ENCODE measurements around the gene EWSR1. TPM values are rescaled to one million over a fixed set of nuclear protein-coding genes. Genes with fewer than 3 reads are reported as not detected.
A peak's percentile ranks its signal among the peaks of the same experiment; 100 is the strongest.

EWSR1 gene
- total RNA-seq, 1 experiment from 2014 or later = 462 TPM

DNA sequence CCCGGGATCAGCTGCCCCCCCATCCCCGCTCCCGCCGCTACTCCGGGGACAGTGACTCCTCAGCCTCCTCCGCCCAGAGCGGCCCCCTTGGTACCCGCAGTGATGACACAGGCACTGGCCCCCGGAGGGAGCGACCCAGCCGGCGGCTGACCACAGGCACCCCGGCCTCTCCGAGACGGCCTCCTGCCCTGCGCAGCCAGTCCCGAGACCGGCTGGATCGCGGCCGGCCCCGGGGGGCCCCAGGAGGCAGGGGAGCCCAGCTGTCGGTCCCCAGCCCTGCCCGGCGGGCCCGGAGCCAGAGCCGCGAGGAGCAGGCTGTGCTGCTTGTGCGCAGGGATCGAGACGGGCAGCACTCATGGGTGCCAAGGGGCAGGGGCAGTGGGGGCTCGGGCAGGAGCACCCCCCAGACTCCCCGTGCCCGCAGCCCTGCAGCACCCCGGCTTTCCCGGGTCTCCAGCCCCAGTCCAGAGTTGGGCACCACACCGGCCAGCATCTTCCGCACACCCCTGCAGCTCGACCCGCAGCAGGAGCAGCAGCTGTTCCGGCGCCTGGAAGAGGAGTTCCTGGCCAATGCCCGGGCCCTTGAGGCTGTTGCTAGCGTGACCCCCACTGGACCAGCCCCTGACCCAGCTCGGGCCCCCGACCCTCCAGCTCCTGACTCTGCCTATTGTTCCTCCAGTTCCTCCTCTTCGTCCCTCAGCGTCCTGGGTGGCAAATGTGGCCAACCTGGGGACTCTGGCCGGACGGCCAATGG is 43.6 kb downstream of the EWSR1 start:
- no peak overlapping the region for H3K27ac Mint-ChIP-seq
- WGBS (ENCODE audit: extremely low coverage, insufficient read length, low lambda C conversion rate) = no CpG with 5 or more reads among the region's 50 CpGs
- H3K56ac ChIP-seq (ENCODE audit: insufficient read length, low read depth, low read length) = no peak overlapping the region
- TF ChIP-seq, protein P1, sequence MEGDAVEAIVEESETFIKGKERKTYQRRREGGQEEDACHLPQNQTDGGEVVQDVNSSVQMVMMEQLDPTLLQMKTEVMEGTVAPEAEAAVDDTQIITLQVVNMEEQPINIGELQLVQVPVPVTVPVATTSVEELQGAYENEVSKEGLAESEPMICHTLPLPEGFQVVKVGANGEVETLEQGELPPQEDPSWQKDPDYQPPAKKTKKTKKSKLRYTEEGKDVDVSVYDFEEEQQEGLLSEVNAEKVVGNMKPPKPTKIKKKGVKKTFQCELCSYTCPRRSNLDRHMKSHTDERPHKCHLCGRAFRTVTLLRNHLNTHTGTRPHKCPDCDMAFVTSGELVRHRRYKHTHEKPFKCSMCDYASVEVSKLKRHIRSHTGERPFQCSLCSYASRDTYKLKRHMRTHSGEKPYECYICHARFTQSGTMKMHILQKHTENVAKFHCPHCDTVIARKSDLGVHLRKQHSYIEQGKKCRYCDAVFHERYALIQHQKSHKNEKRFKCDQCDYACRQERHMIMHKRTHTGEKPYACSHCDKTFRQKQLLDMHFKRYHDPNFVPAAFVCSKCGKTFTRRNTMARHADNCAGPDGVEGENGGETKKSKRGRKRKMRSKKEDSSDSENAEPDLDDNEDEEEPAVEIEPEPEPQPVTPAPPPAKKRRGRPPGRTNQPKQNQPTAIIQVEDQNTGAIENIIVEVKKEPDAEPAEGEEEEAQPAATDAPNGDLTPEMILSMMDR (conservative IDR thresholded peaks at IDR 0.05) = no peak
- no peak overlapping the region for H3K9ac ChIP-seq (ENCODE audit: extremely low read depth, insufficient read length, low read length)
- no peak overlapping the region for H3K27ac ChIP-seq (ENCODE audit: insufficient read length, low read depth, low read length)
- H3K9me3 Mint-ChIP-seq = peaks cover 4 to 13% of the 10 kb centered on the region in 2 experiments; a peak in 4 of 5 replicates
- H4K8ac ChIP-seq (replicated peaks; ENCODE audit: insufficient read length, low read depth, low read length) = no peak overlapping the region
- no peak overlapping the region for H2AFZ ChIP-seq (ENCODE audit: low read length)
- DNase-seq = no peak
- H2AK5ac ChIP-seq (ENCODE audit: insufficient read length, low read length) = no peak overlapping the region
- no peaks in the 10 kb centered on the region for H3K4me1 ChIP-seq (ENCODE audit: insufficient read depth, low read length)
- no peaks in the 10 kb centered on the region for H3K79me2 ChIP-seq (ENCODE audit: insufficient read depth, low read length)
- H3K9me3 ChIP-seq (ENCODE audit: control insufficient read depth, low read depth, low read length) = no peaks in the 10 kb centered on the region
- H3K23ac ChIP-seq (ENCODE audit: insufficient read length, low read depth, low read length) = no peak overlapping the region
- H3K4ac ChIP-seq (ENCODE audit: low read depth, low read length) = no peak overlapping the region
- no peak overlapping the region for H4K91ac ChIP-seq (ENCODE audit: insufficient read length, low read depth, low read length)
- H3K79me1 ChIP-seq (ENCODE audit: insufficient read depth, low read depth, low read length, poor library complexity, severe bottlenecking) = no peaks in the 10 kb centered on the region
- H3K36me3 Mint-ChIP-seq (ENCODE audit: insufficient read depth in 1 of 3, low read depth in 3 of 3) = peaks cover 0 to 5% (median 2%) of the 10 kb centered on the region in 3 experiments; a peak in 3 of 7 replicates
- H2BK12ac ChIP-seq (ENCODE audit: insufficient read length, low read depth, low read length) = no peak overlapping the region
- H2BK5ac ChIP-seq (ENCODE audit: insufficient read length, low read length) = no peak overlapping the region
- H4K5ac ChIP-seq (ENCODE audit: insufficient read length, low read depth, low read length) = no peak overlapping the region
- H3K4me2 ChIP-seq (ENCODE audit: insufficient read depth, insufficient read length, low read length) = no peak overlapping the region
- H4K20me1 ChIP-seq (ENCODE audit: control insufficient read depth, insufficient read depth, insufficient read length) = no peaks in the 10 kb centered on the region
- H3K4me1 Mint-ChIP-seq = peaks cover 18 to 30% of the 10 kb centered on the region in 2 experiments
- H2BK120ac ChIP-seq (ENCODE audit: low read depth, low read length, poor library complexity, severe bottlenecking) = no peak overlapping the region
- peaks cover 5% of the 10 kb centered on the region for H3K23me2 ChIP-seq (ENCODE audit: insufficient read length, low read depth, low read length, poor library complexity, severe bottlenecking)
- no peak overlapping the region for H2BK15ac ChIP-seq (ENCODE audit: low read depth, low read length)
- peaks cover 46% of the 10 kb centered on the region for H3K27me3 Mint-ChIP-seq (ENCODE audit: low read depth)
- no peak overlapping the region for H3T11ph ChIP-seq (ENCODE audit: low read length)
- peak overlapping the region; percentile 77 for H3K18ac ChIP-seq (ENCODE audit: insufficient read length, low read depth, low read length)
- no peak overlapping the region for H3K4me3 Mint-ChIP-seq
- H2BK20ac ChIP-seq (ENCODE audit: low read depth, low read length, poor library complexity, severe bottlenecking) = no peak overlapping the region
- H3K14ac ChIP-seq (ENCODE audit: insufficient read depth, low read length) = peak overlapping the region; percentile 71; the same call in 1 of the 2 replicates
- peaks cover 28% of the 10 kb centered on the region for H3K27me3 ChIP-seq (ENCODE audit: insufficient read depth, low read length)
